K562 (cell line): Measurements from ENCODE around the gene IGDCC3.

Experiments
- EGR1 ChIP-seq: fragments of 450-650 bp; conservative IDR thresholded peaks from 2 replicates; pipeline ENCODE4 v1.6.1; 2017; ENCODE audit warnings: mild to moderate bottlenecking
- EZH2 ChIP-seq: IDR thresholded peaks from 2 replicates; pipeline ENCODE4 v1.6.1; 2012; ENCODE audit warnings: low read depth, mild to moderate bottlenecking, inconsistent platforms, low read length, borderline replicate concordance
- SLC30A9 ChIP-seq: fragments of 250-450 bp; sonication (Bioruptor Pico); IDR thresholded peaks from 2 replicates; pipeline ENCODE4 v1.8.0; 2022; ENCODE audit warnings: mild to moderate bottlenecking, moderate library complexity
- TAF1 ChIP-seq: IDR thresholded peaks from 2 replicates; pipeline ENCODE4 v1.6.1; 2011; ENCODE audit warnings: mild to moderate bottlenecking, low read length, moderate library complexity; ENCODE audit not compliant: insufficient read depth, control insufficient read depth, severe bottlenecking; ENCODE audit errors: extremely low read depth
- ZFX ChIP-seq: sonication (generic); formaldehyde crosslinking; IDR thresholded peaks from 2 replicates; pipeline ENCODE4 v1.8.0; 2022; ENCODE audit warnings: mild to moderate bottlenecking, missing genetic modification reagents, moderate library complexity
- TF ChIP-seq, protein P1 (sequence below): sonication (generic); formaldehyde crosslinking; IDR thresholded peaks from 2 replicates; pipeline ENCODE4 v1.5.0; 2020; ENCODE audit warnings: missing genetic modification reagents
- TF ChIP-seq, protein P2 (sequence below), 2 experiments: fragments of 450-650 bp in 1 of 2; IDR thresholded peaks; 2 replicates each; pipeline ENCODE4 v1.6.1; 2011 to 2017; ENCODE audit warnings: low read depth in 2 of 2, antibody characterized with exemption in 1 of 2, borderline replicate concordance in 1 of 2, low read length in 1 of 2, mild to moderate bottlenecking in 1 of 2, mixed read lengths in 1 of 2; ENCODE audit not compliant: control insufficient read depth in 1 of 2

DNA sequence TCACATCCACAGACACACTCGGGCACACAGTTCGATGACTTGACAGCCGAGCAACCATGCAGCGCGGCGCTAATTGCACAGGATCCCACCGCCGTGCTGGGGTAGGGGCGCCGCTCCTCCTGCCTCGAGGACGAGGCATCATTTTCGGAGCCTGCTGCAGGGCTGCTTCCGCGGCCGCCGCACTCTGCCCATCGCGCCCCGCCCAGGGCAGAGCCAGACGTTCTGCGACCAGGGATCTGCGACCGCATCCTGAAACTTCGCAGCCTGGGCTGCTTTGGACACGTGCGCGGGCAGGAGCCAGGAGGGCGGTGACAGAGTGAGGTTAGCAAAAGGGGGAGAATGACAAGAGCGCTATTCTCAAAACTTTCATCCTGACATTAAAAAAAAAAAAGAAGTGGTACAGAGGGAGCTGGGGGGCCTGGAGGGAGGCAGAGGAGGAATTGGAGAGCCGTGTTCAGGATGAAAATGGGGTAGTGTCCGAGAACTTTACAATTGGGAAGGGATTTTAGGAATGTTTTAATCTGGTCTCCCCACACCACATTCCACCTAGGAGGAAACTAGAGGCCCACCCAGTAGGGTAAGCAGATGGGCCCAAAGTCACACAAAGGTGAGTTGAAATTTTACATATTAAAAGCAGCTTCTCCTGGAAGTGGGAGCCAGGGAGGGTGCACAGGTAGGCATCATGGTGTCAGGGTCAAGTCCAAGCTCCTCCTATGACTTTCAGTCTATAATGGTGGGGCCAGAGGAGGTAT lies 15.9 kb downstream of the IGDCC3 start:
- TF ChIP-seq ZFX (CRISPR knock-in tag) (no peak), TAF1 (no peak), EGR1 (no peak), SLC30A9 (CRISPR knock-in tag) (no peak), EZH2 (no peak)
- TF ChIP-seq, protein P1, sequence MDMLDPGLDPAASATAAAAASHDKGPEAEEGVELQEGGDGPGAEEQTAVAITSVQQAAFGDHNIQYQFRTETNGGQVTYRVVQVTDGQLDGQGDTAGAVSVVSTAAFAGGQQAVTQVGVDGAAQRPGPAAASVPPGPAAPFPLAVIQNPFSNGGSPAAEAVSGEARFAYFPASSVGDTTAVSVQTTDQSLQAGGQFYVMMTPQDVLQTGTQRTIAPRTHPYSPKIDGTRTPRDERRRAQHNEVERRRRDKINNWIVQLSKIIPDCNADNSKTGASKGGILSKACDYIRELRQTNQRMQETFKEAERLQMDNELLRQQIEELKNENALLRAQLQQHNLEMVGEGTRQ = no peak
- TF ChIP-seq, protein P2, sequence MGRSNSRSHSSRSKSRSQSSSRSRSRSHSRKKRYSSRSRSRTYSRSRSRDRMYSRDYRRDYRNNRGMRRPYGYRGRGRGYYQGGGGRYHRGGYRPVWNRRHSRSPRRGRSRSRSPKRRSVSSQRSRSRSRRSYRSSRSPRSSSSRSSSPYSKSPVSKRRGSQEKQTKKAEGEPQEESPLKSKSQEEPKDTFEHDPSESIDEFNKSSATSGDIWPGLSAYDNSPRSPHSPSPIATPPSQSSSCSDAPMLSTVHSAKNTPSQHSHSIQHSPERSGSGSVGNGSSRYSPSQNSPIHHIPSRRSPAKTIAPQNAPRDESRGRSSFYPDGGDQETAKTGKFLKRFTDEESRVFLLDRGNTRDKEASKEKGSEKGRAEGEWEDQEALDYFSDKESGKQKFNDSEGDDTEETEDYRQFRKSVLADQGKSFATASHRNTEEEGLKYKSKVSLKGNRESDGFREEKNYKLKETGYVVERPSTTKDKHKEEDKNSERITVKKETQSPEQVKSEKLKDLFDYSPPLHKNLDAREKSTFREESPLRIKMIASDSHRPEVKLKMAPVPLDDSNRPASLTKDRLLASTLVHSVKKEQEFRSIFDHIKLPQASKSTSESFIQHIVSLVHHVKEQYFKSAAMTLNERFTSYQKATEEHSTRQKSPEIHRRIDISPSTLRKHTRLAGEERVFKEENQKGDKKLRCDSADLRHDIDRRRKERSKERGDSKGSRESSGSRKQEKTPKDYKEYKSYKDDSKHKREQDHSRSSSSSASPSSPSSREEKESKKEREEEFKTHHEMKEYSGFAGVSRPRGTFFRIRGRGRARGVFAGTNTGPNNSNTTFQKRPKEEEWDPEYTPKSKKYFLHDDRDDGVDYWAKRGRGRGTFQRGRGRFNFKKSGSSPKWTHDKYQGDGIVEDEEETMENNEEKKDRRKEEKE (IDR thresholded peaks at IDR 0.05; ENCODE audit: borderline replicate concordance in 1 of 2, control insufficient read depth in 1 of 2, low read depth in 2 of 2, low read length in 1 of 2) = no peak
